HG02885 (cell line): ENCODE measurements around the gene OR12D1.

Experiments
- ATAC-seq: cut with Tn5 transposase; IDR thresholded peaks from one replicate; pipeline ENCODE4 v1.9.1; 2021; ENCODE audit warnings: mild to moderate bottlenecking; ENCODE audit not compliant: unreplicated experiment, poor library complexity

OR12D1 gene

DNA sequence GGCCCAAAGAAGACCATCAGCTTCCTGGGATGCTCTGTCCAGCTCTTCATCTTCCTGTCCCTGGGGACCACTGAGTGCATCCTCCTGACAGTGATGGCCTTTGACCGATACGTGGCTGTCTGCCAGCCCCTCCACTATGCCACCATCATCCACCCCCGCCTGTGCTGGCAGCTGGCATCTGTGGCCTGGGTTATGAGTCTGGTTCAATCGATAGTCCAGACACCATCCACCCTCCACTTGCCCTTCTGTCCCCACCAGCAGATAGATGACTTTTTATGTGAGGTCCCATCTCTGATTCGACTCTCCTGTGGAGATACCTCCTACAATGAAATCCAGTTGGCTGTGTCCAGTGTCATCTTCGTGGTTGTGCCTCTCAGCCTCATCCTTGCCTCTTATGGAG is 47.3 kb downstream of the OR12D1 start:
- no peak for ATAC-seq

DNA sequence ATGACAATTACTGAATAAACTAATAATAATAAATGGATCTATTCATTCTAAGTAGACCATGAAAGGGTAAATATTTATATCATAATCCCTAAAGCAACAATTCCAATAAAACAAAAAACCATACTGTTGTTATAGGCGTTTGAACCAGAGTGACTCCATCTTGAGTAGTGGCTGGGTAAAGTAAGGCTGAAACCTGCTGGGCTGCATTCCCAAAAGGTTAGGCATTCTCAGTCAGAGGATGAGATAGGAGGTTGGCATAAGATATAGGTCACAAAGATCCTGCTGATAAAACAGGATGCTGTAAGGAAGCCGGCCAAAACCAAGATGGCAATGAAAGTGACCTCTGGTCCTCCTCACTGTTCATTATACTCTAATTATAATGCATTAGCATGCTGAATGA is 50.6 kb downstream of the OR12D1 start:
- no peak for ATAC-seq

DNA sequence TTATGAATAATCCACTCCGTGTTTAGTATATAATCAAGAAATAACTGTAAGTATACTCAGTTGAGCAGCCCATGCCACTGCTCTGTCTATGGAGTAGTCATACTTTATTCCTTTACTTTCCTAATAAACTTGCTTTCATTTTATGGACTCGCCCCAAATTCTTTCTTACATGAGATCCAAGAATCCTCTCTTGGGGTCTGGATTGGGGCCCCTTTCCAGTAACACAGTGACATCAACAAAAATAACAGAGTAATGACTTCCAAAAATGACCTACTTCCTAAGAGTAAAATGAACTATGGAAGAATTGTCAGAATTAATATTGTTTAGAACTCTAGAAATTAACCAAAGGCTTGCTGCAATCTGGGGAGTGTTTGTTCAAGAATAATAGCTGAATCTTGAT is 51.1 kb downstream of the OR12D1 start:
- ATAC-seq, result no peak

DNA sequence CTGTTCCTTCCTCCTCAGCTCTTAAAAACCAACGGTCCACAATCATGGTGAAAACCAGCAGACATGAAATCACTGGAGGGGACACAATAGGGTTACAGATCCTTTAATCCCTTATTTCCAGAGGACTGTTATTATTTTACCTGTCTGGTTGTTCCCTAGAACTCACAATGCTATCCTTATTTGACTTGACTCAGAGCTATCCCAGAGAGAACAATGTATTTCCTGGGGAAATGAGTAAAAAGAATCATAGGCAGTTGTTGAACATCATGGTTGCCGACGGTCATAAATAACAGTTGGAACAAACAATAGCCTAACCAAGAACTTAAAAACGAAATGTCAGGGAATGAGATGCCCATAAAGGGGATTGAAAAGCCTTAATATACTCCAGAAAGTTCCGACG is 51.5 kb downstream of the OR12D1 start:
- ATAC-seq, result no peak
